ENCODE measurements around the gene SIPA1L2.

SIPA1L2 gene

DNA sequence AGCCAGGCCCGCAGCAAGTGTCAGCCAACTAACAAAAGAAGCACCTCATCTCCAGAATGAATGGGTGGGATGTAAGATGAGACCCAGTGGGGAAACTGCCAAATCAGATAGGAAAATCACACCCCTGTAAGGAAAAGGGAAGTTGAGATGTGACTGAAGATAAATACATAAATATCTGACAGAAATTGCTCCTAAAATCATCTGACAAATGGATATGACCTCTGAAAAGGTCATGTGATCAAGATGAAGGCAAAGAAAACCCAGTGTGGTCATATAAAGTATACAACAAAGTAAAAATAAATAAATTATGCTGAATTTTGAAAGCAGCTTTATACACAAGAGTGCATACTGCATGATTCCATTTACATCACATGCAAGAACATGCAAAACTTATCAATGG, 12.7 kb downstream of the SIPA1L2 start:
- peaks cover 15% of the 10 kb centered on the region for H3K79me1 ChIP-seq (replicated peaks; ENCODE audit: low read length, poor library complexity, severe bottlenecking)
- no peak overlapping the region for H4K91ac ChIP-seq (ENCODE audit: low read length)
- H3K23ac ChIP-seq (ENCODE audit: low read length in 2 of 2): no peak overlapping the region
- no peak overlapping the region for H3K14ac ChIP-seq (ENCODE audit: low read length in 2 of 2)
- DNase-seq: no peak
- H2AK5ac ChIP-seq (ENCODE audit: low read length, severe bottlenecking): no peak overlapping the region
- no peaks in the 10 kb centered on the region for H3K9me3 ChIP-seq (ENCODE audit: control insufficient read depth, low read length)
- H3K9ac ChIP-seq (ENCODE audit: low read length): no peak overlapping the region
- H3K4ac ChIP-seq (ENCODE audit: low read depth in 1 of 2, low read length in 2 of 2): no peak overlapping the region
- H3K4me2 ChIP-seq (ENCODE audit: low read length, poor library complexity, severe bottlenecking): no peak overlapping the region
- H3K18ac ChIP-seq (ENCODE audit: low read depth in 1 of 2, low read length in 2 of 2): no peak overlapping the region
- no peak overlapping the region for H2BK120ac ChIP-seq (ENCODE audit: low read depth, low read length)
- H3K4me1 ChIP-seq (ENCODE audit: control insufficient read depth, insufficient read depth, low read depth, low read length): peaks cover 8% of the 10 kb centered on the region
- H3K4me3 ChIP-seq (ENCODE audit: insufficient read depth in 1 of 2, low read depth in 1 of 2, low read length in 2 of 2): no peak overlapping the region
- H3K27ac ChIP-seq (ENCODE audit: low read length, poor library complexity, severe bottlenecking): no peak overlapping the region
- no peak overlapping the region for H2BK12ac ChIP-seq (ENCODE audit: low read length in 2 of 2)
- H4K8ac ChIP-seq (ENCODE audit: low read length): no peak overlapping the region
- H3K36me3 ChIP-seq (ENCODE audit: control insufficient read depth in 1 of 2, insufficient read depth in 2 of 2, low read depth in 1 of 2, low read length in 2 of 2): peaks cover 0 to 4% of the 10 kb centered on the region in 2 experiments
- H3K27me3 ChIP-seq (ENCODE audit: control insufficient read depth in 1 of 2, insufficient read depth in 1 of 2, low read length in 2 of 2): no peaks in the 10 kb centered on the region
- no peak overlapping the region for H2BK15ac ChIP-seq (ENCODE audit: low read depth, poor library complexity, severe bottlenecking)
- H2BK5ac ChIP-seq (ENCODE audit: low read depth, low read length, poor library complexity, severe bottlenecking): no peak overlapping the region
- no peak overlapping the region for H2AFZ ChIP-seq (ENCODE audit: low read depth, low read length)
- no CpG with 5 or more reads among the region's 1 CpG for WGBS

- 33% methylated on average over 2 of the region's 4 CpGs for WGBS
- Histone ChIP-seq H2AK5ac (ENCODE audit: low read length, severe bottlenecking) (no peak overlapping the region), H2AFZ (ENCODE audit: low read depth, low read length) (no peak overlapping the region), H3K36me3 (ENCODE audit: control insufficient read depth in 1 of 2, insufficient read depth in 2 of 2, low read depth in 1 of 2, low read length in 2 of 2) (peaks cover 0 to 11% of the 10 kb centered on the region in 2 experiments), H3K4me3 (ENCODE audit: insufficient read depth in 1 of 2, low read depth in 1 of 2, low read length in 2 of 2) (no peak overlapping the region), H3K27ac (ENCODE audit: low read length, poor library complexity, severe bottlenecking) (no peak overlapping the region), H2BK15ac (ENCODE audit: low read depth, poor library complexity, severe bottlenecking) (no peak overlapping the region), H2BK12ac (ENCODE audit: low read length in 2 of 2) (peak overlapping the region in 1 of 2 experiments; percentile 10), H3K23ac (ENCODE audit: low read length in 2 of 2) (no peak overlapping the region), H3K9ac (ENCODE audit: low read length) (no peak overlapping the region), H2BK5ac (ENCODE audit: low read depth, low read length, poor library complexity, severe bottlenecking) (no peak overlapping the region), H3K9me3 (ENCODE audit: control insufficient read depth, low read length) (no peaks in the 10 kb centered on the region), H3K27me3 (ENCODE audit: control insufficient read depth in 1 of 2, insufficient read depth in 1 of 2, low read length in 2 of 2) (no peaks in the 10 kb centered on the region), H3K14ac (ENCODE audit: low read length in 2 of 2) (no peak overlapping the region), H3K4ac (ENCODE audit: low read depth in 1 of 2, low read length in 2 of 2) (peak overlapping the region in 1 of 2 experiments; percentile 13), H2BK120ac (ENCODE audit: low read depth, low read length) (no peak overlapping the region), H3K79me1 (replicated peaks; ENCODE audit: low read length, poor library complexity, severe bottlenecking) (peaks cover 22% of the 10 kb centered on the region), H3K4me1 (ENCODE audit: control insufficient read depth, insufficient read depth, low read depth, low read length) (peaks cover 8% of the 10 kb centered on the region), H4K8ac (ENCODE audit: low read length) (no peak overlapping the region), H3K4me2 (ENCODE audit: low read length, poor library complexity, severe bottlenecking) (no peak overlapping the region), H3K18ac (ENCODE audit: low read depth in 1 of 2, low read length in 2 of 2) (peak overlapping the region in 1 of 2 experiments; percentile 81), H4K91ac (ENCODE audit: low read length) (no peak overlapping the region)
- peak; percentile 42 for DNase-seq
These were observed 14.6 kb downstream of the SIPA1L2 start for GRCh38 chr1:232615306-232615800.

DNA sequence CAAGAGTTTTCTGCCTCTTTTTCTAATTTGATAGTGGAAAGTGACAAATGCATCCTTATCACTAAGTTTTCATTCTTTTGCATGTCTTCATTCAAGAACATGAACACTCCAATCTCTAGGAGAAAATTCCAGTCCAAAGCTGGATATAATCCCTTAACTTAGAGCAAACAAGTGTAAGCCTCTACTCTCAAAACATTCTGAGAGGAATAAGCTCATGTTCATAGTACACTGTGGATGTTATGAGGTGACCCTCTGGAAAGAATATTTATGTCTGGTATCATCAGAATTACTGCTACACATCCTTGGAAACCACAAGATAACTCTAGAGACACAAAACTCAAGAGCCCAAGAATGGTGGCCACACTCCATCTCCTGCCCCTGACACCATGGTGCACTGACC, 15.1 kb downstream of the SIPA1L2 start:
- H3K4me1 ChIP-seq (ENCODE audit: control insufficient read depth, insufficient read depth, low read depth, low read length): peaks cover 8% of the 10 kb centered on the region
- H3K27me3 ChIP-seq (ENCODE audit: control insufficient read depth in 1 of 2, insufficient read depth in 1 of 2, low read length in 2 of 2): no peaks in the 10 kb centered on the region
- H3K9me3 ChIP-seq (ENCODE audit: control insufficient read depth, low read length): no peaks in the 10 kb centered on the region
- no peak overlapping the region for H3K9ac ChIP-seq (ENCODE audit: low read length)
- H3K27ac ChIP-seq (ENCODE audit: low read length, poor library complexity, severe bottlenecking): no peak overlapping the region
- peaks cover 24% of the 10 kb centered on the region for H3K79me1 ChIP-seq (replicated peaks; ENCODE audit: low read length, poor library complexity, severe bottlenecking)
- no peak overlapping the region for H2BK120ac ChIP-seq (ENCODE audit: low read depth, low read length)
- no peak overlapping the region for H2AK5ac ChIP-seq (ENCODE audit: low read length, severe bottlenecking)
- H4K91ac ChIP-seq (ENCODE audit: low read length): no peak overlapping the region
- H3K23ac ChIP-seq (ENCODE audit: low read length in 2 of 2): no peak overlapping the region
- peak overlapping the region in 1 of 2 experiments; percentile 85 for H2BK12ac ChIP-seq (ENCODE audit: low read length in 2 of 2)
- no peak overlapping the region for H2BK5ac ChIP-seq (ENCODE audit: low read depth, low read length, poor library complexity, severe bottlenecking)
- H2BK15ac ChIP-seq (ENCODE audit: low read depth, poor library complexity, severe bottlenecking): no peak overlapping the region
- H3K4me2 ChIP-seq (ENCODE audit: low read length, poor library complexity, severe bottlenecking): no peak overlapping the region
- H4K8ac ChIP-seq (ENCODE audit: low read length): no peak overlapping the region
- no peak overlapping the region for H3K14ac ChIP-seq (ENCODE audit: low read length in 2 of 2)
- no peak overlapping the region for H2AFZ ChIP-seq (ENCODE audit: low read depth, low read length)
- peak; percentile 59 for DNase-seq
- peaks cover 0 to 14% of the 10 kb centered on the region in 2 experiments for H3K36me3 ChIP-seq (ENCODE audit: control insufficient read depth in 1 of 2, insufficient read depth in 2 of 2, low read depth in 1 of 2, low read length in 2 of 2)
- H3K4me3 ChIP-seq (ENCODE audit: insufficient read depth in 1 of 2, low read depth in 1 of 2, low read length in 2 of 2): no peak overlapping the region
- H3K18ac ChIP-seq (ENCODE audit: low read depth in 1 of 2, low read length in 2 of 2): peak overlapping the region in 1 of 2 experiments; percentile 81
- no peak overlapping the region for H3K4ac ChIP-seq (ENCODE audit: low read depth in 1 of 2, low read length in 2 of 2)

DNA sequence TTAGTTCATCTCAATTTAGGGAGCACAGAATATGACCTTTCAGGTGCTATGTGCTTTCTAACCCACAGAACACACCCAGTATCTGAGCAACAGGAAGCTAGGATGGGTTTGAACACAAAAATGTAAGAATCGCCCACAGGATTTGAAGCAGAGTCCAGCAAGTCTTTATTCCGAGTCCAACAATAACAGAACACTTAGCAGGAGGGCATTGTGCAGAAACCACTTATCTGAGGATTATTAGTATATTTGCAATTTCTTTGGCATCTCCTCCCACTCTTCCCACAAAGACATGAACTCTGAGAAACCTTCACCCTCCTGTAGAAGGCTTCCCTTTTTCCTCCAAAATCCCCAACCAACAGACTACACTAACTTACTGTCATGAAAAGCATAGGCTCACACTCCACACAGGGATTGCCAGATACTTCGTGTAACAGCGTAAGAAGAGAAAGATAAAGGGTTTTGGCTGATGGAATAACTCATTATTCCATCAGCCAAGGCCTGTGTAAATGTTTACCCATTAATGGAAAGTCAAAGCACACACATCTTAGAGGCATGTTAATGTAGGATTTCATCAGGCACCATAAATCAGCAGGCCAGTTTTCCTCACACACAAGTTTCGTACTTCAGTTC, 16.1 kb downstream of the SIPA1L2 start:
- no peak overlapping the region for H3K23ac ChIP-seq (ENCODE audit: low read length in 2 of 2)
- H4K91ac ChIP-seq (ENCODE audit: low read length): no peak overlapping the region
- peak overlapping the region; percentile 67 for H3K27ac ChIP-seq (ENCODE audit: low read length, poor library complexity, severe bottlenecking)
- no peak overlapping the region for H2AK5ac ChIP-seq (ENCODE audit: low read length, severe bottlenecking)
- WGBS: 3% methylated on average over 1 of the region's 5 CpGs
- H3K4ac ChIP-seq (ENCODE audit: low read depth in 1 of 2, low read length in 2 of 2): peak overlapping the region in 1 of 2 experiments; percentile 20
- peaks cover 8% of the 10 kb centered on the region for H3K4me1 ChIP-seq (ENCODE audit: control insufficient read depth, insufficient read depth, low read depth, low read length)
- H3K9ac ChIP-seq (ENCODE audit: low read length): no peak overlapping the region
- H2BK120ac ChIP-seq (ENCODE audit: low read depth, low read length): no peak overlapping the region
- H3K4me3 ChIP-seq (ENCODE audit: insufficient read depth in 1 of 2, low read depth in 1 of 2, low read length in 2 of 2): no peak overlapping the region
- peak; percentile 94 for DNase-seq
- H4K8ac ChIP-seq (ENCODE audit: low read length): no peak overlapping the region
- peaks cover 21% of the 10 kb centered on the region for H3K79me1 ChIP-seq (replicated peaks; ENCODE audit: low read length, poor library complexity, severe bottlenecking)
- H3K27me3 ChIP-seq (ENCODE audit: control insufficient read depth in 1 of 2, insufficient read depth in 1 of 2, low read length in 2 of 2): no peaks in the 10 kb centered on the region
- no peaks in the 10 kb centered on the region for H3K9me3 ChIP-seq (ENCODE audit: control insufficient read depth, low read length)
- H2BK5ac ChIP-seq (ENCODE audit: low read depth, low read length, poor library complexity, severe bottlenecking): no peak overlapping the region
- no peak overlapping the region for H3K14ac ChIP-seq (ENCODE audit: low read length in 2 of 2)
- peak overlapping the region in 1 of 2 experiments; percentile 57 for H3K18ac ChIP-seq (ENCODE audit: low read depth in 1 of 2, low read length in 2 of 2)
- H2AFZ ChIP-seq (ENCODE audit: low read depth, low read length): no peak overlapping the region
- no peak overlapping the region for H2BK15ac ChIP-seq (ENCODE audit: low read depth, poor library complexity, severe bottlenecking)
- peak overlapping the region; percentile 27 for H3K4me2 ChIP-seq (ENCODE audit: low read length, poor library complexity, severe bottlenecking)
- no peak overlapping the region for H2BK12ac ChIP-seq (ENCODE audit: low read length in 2 of 2)
- peaks cover 0 to 14% of the 10 kb centered on the region in 2 experiments for H3K36me3 ChIP-seq (ENCODE audit: control insufficient read depth in 1 of 2, insufficient read depth in 2 of 2, low read depth in 1 of 2, low read length in 2 of 2)

Measured in mesenchymal stem cell (in vitro differentiated cells and primary cell).